Fibroblast of skin of right biceps (primary cell): ENCODE data around the gene IL12A.

Experiments
- DNase-seq: peaks from one replicate; pipeline ENCODE4 v3.0.0-alpha.2; 2013

The IL12A gene

DNA sequence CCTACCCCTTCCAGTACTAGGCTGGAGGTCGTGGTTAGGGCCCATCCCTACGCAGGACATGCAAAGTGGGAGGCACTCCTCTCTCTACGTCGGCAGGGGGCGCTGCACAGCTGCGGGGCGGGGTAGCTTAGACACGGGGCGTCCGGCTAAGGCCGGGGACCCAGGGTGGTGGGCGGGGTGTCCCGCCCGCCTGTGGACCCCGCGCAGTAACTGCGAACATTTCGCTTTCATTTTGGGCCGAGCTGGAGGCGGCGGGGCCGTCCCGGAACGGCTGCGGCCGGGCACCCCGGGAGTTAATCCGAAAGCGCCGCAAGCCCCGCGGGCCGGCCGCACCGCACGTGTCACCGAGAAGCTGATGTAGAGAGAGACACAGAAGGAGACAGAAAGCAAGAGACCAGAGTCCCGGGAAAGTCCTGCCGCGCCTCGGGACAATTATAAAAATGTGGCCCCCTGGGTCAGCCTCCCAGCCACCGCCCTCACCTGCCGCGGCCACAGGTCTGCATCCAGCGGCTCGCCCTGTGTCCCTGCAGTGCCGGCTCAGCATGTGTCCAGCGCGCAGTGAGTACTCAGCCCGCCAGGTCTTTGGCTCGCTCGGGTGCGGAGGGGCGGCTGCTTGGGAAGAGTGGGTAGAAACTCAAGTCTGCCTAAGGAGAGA lies at the start of gene IL12A:
Gene IL12A, plus strand, starts transcription at position 219 of the 655 bp plus-strand sequence.
- peak; percentile 68 for DNase-seq

DNA sequence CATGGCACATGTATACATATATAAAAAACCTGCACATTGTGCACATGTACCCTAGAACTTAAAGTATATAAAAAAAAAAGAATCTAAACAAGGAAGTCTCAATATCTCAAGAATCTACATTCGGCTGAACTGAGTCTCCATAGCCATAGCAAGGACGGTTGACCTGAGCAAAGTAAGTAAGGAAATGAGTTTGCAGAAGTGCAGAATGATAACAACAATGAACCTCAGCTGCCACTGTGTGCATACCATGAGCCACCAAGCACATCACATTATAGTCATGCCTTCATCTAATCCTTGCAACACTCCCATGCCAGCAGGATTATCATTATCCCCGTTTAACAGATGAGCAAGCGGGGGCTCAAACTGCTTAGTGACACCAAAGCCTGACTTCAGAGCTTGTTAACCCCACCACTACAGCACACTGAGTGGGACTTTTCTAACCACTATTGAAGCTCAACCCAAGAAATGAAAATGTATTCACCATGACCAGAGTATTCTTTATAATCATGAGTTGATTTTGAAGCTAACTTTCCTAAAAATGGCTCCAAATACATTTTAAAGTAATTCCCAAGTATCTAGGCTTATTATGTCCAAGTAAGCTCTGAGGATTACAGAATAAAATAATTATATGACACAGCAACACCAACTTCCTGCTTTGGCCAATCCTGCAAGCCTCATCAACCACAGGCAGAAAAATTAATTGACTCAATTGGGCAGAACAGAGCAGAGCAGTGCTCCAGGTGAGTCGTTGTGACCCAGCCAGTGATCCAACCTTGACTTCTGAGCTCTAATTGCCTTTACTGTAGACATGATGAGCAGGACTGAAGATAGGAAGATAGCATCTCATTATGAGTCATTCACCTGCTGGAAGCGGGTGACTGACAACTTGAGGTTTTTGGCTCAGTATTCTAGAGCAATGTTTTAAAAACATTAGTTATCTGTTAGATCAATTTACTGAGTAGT lies 47.3 kb upstream of the IL12A start:
- peak; percentile 58 for DNase-seq

DNA sequence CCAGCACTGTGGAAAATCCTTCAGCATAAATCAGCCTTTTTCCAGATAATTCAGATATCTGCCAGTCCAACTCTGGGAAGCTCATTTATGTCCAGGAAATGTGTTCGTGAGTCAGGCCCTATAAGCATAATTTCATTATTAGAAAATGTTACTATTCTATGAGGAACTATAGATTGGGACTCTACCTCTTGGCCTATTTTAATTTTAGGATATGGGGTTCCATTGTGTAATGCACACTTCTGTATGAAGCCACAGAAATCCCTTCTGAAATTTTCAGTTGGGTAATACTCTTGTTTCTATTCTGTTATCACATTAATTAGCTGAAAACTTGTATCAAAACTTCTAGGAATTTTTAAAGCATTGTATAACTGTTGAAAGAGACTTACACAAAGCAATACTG lies 43.9 kb upstream of the IL12A start:
- no peak for DNase-seq

DNA sequence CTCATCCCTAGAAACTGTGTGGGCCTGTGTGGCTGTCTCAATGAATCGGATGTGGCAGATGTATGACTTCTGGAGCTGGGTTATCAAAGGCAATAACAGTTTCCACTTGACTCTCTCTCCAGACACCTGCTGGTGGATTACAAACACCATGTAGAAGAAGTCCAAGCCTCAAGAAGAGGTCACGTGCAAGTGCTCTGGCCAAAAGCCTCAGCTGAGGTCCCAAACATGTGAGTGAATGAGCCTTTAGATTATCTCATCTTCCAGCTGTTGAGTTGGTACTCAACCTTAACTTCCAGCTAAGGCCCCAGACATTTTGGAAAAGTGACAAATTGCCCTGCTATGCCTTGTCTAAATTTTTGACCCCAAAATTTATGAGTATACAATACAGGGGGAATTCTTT lies 42.7 kb upstream of the IL12A start:
- DNase-seq: no peak

DNA sequence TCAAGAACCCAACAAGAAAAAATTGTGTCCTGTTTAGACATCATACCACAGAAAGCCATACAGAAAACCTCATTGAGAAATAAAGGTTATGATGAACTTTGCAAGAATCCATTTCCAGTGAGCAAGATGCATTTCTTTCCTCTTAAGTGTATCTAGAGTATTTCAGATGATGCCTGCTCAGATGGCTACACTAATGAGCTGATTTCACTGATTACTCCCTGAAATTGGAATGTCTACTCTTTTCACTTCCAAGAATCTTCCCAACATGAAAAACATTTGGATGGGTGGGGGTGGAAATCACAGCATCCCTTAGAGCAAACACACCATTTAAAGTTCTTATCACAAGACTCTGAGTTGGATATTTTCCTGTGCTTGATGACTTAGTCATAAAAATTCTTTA lies 41.4 kb upstream of the IL12A start:
- peak; percentile 98 for DNase-seq

DNA sequence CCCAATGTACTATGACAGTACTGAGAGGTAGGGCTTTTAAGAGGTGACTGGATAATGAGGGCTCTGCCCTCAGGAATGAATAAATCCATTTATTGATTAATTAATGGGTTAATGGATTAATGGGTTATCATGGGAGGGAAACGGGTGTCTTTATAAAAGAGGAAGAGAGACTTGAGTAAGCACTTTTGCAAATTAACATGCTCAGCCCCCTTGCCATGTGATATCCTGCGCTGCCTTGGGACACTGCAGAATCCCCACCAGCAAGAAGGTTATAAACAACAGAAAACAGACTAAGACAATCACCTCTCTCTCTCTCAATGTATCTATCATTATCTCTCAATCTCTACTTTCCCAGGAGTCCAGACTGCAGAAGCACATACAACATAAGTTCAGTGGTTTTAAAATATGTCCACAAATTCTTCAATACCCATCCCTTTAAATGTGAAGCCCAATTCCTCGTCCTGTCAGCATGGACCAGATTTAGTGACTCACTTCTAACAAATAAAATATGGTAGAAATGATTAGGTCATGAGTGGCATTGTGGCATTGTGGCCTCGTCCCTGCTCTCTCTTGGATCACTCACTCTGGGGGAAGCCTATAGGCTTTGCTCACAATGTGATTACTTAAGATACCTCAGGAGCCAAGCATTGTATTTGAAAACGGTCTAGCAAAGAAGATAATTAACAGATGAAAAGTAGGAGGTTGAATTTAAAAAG lies 40.0 kb upstream of the IL12A start:
- DNase-seq: peak; percentile 89

DNA sequence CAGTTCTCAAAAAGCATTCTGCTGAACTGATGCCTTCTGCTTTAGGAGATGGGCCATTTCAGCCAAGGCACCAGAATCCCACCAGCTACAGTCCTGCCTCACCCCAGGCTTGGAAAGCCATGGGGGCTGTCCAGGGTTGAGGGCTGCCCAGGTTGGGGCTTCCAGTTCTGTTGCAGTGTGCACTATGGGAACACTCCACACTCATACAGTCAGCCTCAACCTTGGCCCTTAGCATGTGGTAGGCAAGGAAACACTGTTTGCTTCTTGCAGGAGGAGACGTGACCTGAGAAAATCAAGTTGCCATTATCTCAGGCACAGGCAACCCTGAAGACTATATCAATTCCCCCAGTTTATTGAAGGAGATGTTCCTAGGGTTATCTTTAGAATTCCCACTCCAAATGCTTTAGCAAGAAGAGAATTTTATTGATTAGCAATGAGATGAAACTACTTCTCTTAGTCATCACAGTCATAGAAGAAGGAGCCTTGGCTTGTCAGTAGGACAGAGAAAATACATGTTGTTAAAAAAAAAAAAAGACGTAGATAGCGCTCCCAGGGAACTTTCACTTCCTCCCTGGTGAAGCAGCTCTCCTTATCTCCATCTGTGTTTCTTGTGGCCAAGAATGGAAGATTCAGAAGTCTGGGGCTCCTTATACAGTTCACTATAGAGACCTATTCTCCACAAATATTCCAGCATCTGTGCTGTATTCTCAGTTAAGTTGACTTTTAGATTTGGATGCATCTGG lies 38.3 kb upstream of the IL12A start:
- no peak for DNase-seq

DNA sequence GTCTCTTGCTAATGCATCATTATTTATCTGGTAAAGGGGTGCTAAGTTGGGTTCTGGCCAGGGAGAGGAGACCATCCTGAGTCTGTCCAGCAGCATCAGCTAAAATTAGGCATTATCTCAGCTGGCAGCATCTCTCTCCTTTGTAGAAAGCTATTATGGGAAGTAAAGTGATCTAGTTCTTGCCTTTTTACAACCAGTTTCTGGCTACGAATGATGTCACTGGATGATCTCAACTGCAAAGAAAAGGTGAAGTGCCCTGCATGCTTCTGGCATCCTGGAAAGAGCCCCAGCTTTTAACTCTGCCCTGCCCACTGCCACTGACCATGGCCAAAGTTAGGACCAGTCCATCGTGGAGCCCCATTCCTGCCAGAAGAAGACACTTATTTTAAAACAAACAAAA lies 37.1 kb upstream of the IL12A start:
- DNase-seq: no peak

DNA sequence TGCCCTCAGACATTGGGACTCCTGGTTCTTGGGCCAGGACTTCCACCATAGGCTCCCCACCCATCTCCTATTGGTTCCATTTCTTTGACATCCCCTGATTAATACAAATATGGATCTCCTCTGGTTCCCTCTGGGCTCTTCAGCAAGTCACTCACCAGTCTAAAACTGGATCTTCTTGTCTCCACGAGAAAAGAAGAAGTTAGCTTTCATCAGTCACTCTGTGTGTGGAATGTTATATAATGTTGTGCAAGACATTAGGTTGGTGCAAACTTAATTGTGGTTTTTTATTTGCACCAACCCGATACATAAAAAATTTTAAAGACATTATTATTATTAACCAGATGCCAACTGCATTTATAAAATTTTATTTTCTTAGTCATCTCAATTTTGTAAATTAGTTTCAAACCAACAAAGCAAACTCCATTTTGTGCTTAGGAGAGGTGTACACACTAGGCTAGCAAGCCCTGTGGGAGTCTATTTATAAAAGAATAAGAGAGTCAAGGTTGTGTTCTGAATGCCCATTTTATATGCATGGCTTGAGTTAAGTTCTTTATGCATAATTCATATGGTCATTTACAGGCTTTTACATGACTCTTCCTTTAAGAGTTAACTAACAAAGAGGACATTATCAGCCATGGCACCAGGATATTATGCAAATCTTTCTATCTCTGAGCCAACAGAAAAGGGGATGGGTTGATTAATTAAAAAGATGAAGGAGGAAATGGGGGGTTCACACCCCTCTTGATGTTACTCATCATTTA lies 35.1 kb upstream of the IL12A start:
- DNase-seq: no peak

DNA sequence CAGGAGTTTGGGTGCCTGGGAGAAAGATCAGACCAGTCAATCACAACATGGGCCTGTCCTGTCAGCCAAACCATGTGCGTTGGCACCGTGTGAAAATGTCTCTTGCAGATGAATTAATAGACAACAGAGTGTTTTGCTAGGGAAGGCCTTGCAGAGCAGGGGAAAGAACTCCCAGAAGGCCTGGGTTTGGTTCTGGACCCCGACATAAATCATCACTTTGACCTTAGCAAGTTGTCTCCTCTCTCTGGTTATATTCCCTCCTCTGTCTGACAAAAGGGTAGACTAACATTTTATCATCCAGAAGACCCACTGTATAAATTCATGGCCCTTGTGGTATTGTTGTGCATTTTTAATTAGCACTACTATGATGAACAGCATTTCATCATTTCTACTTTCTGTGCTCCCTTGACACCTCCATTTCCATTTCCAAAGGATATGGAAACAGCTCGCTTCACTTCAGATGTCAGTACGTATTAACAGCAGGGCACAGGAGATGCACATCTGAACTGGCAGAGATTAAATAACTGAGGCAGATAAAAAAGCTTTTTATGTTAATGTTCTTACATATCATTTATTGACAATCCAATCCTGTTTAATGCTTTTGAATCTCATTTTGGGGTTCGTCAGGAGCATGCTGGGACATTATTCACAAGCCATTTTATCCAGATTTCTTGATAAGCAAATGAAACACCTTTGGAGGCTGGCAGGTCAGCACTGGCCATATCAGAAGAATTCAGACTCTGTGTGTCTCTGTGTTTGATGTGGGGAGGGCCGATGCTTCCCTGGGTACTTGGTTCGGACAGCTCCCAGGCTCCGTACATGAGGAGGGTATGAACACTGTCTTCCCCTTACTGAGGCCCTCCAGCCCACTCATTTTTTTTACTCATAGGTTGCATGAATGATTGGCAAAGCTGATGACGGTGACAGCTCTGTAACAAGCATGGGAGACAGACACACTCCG lies 28.2 kb upstream of the IL12A start:
- no peak for DNase-seq

DNA sequence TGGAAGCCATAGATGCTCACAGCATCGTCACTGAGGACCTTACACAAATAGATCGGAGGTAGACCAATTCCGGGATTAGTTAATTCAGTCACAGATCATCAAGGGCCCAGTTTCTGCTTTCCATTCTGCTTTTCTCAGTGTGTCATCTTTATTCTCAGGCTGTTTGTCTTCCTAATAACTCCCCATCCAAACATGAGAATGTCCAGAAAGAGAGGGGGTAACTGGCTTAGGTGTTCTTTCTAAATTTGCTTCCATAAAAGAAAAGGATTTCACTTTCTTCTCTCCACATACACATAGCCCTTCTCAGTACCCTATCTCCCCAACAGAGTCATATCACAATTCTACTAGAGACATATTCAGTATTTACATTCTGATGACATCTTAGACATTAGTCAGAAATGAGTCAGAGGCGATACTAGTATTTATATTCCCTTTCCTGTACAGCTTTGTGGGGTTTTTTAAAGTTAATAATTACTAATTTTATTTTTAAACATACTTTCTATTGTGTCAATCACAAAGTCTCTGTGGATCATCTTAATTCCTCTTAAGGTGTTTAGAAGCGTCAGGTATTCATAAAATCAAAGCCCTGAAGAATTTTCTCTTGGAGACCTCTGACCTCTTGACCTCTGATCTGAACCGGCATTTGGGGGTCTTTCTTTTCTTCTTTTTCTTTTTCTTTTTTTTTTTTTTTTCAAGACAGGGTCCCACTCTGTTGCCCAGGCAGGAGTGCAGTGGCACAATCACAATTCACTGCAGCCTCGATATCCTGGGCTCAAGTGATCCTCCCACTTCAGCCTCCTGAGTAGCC lies 24.3 kb upstream of the IL12A start:
- peak; percentile 87 for DNase-seq

DNA sequence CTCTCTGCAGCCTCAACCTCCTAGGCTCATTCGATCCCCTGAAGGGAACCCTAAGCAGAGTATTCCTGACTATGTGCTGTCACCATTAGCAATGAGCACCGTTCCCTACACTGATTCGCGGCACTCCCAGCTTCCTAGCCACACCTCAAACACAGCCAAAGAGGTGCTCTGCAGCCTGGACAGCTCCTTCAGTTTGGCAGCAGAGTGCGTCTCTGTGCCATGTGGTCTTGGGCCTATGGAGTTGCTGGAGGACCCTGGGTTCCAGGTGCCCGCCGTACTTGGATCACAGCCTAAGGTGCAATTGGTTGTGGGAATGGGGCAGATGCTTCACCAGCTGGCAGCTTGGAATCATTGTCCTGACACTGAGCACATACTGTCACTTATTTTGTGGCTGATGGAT lies 17.3 kb upstream of the IL12A start:
- no peak for DNase-seq

DNA sequence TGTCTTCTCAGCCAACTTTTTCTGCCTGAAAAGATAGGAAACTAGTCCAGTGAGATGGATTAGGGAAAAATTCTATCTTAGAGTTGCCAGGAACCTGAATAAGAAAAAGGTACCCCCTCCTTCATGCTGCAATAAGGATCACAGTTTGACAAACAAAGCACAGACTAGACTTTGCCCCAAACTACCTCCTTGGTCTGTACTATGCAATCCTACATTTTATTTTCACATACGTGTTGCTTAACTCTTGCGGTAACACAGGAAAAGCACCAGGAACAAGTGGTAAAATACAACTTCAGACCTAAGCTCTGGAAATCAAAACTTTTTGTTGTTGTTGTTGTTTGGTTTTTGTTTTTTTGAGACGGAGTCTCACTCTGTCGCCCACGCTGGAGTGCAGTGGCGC lies 11.3 kb upstream of the IL12A start:
- DNase-seq: no peak

DNA sequence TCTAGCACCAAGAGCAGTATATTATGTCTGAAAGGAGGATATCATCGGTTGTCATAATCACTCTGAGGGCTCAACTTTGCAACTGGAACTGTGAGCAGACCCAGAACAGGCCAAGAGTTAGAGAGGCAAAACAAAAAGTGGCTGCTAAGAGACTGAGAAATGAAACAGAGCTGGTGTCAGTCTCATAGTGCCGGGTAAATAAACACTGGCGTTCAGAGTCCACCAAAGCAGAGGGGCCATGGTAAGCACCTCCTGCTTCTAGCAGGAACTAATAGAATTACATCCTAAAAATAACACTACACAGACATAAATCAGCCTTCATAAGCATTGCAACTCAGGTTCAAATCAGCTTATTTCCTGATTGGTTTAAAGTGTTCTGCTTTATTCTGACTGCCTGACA lies 10.3 kb upstream of the IL12A start:
- no peak for DNase-seq

DNA sequence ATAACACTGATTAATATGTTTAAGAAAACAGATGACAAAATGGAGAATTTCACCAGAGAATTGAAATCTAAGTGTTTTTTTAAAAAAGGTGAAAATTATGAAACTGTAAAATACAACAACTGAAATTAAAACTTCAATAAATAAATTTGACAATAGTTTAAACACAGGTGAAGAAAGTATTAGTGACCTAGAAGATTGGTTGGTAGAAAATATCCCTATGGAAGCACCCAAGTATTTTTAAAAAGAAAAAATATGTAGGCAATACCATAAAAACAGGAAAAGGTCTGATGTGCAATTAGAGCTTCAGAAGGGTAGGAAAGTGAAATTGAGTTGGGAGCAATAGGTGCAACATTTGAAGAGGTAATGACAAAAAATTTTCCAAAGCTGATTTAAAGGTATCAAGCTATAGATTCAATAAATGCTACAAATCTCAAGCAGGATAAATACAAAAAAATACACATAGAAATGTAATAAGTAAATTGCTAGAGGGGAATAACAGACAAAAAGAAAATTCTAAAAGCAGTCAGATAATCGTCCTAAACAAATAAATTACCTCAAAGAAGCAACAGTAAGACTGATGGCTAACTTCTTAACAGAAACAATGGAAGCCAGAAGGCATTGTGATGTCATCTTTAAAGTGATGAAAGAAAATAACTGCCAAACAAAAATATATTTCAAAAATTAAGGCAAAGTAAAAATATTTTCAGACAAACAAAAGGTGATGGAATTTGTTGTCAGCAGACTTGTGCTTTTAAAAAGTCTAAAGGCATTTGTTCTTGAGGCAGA lies 9.5 kb upstream of the IL12A start:
- no peak for DNase-seq

DNA sequence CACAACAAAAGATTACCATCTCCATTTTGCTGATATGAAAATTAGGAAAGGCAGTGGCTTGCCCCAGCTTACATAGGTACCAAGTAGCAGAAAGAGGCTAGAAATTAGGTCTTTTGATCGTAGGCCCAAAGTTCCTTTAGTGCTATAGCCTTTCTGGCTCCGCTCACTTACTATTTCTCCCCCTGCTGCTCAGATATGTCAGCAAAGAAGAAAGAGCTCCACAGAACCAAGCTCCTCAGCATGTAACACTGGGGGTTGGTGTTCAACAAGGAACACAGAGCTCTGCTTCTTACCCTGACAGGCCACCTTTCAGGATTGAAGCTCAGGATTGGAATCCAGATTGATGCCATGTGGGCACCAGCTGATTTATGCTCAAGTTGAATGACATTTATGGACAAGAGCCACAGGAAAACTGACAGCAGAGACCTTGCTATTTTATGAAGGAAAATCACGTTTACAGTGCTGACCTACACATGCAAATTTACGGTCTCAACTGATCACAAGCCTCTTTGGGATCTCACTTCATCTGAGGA lies 6.1 kb upstream of the IL12A start:
- DNase-seq: no peak

DNA sequence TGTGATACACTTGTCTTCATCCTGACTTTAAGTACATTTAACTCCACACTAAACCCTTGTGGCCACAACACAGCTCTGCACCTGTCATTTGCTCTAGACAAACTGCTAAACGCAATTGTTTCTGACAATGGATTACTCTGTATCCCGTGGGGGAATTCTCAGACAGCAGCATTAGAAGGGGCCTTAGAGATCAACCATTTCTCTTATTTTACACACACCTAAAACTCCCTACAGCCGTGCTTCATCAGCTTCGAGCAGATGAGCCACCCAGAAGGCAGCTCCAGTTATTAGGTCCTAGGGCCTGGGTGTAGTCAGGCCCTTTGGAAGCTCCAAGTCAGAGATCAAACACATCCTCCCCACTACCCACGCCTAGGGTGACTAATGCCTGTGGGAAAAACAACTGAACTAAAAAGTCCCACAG lies 1.3 kb upstream of the IL12A start:
- peak; percentile 50 for DNase-seq

DNA sequence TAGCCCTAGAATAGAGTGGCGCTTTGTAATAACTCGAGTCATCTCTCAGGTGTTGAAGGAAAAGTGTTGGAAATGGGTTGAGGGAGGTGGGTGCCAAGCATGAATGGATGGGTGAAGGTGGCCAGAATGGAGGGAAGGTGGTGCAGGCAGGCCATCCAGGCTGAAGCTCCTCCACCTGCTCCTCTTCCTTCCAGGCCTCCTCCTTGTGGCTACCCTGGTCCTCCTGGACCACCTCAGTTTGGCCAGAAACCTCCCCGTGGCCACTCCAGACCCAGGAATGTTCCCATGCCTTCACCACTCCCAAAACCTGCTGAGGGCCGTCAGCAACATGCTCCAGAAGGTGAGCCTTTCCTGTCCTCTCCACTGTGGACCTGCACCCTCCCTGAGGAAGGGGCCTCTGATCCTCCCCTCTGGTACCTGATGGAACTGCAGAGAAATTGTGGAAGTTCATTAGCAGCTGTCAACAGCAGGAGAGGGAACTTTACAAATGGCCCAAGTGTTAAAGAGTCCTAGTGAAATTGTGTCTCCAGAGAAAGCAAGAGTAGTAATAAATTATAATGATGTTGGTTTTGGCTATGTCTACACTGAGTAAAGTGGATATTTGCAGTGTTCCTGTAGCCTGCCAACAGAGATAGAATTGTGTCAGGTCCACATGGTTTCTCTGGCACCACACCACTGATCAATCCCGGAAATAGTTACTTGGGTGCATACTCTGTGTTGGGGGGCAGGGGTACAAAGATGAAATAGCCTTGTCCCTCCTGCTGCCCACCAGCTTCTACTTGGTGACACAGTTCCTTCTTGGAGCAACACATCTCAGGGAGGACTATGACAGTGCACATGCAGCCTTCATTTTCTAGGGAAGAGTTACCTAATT lies 1.6 kb downstream of the IL12A start:
- DNase-seq: no peak
